SK-N-SH (cell line): ENCODE measurements around the gene PAQR6. TPM values are rescaled to one million over a fixed set of nuclear protein-coding genes. Genes with fewer than 3 reads are reported as not detected.

Experiments
- CTCF ChIA-PET: fragments of 300-600, 350-600 bp; formaldehyde crosslinking; extraction: SDS; loops from one replicate; lab custom pipeline; 2021; lab: Yijun Ruan, JAX
- POLR2A ChIA-PET: fragments of 350-600 bp; sonication (Branson Sonifier 250); formaldehyde crosslinking; extraction: SDS; loops from one replicate; lab custom pipeline; 2020; ENCODE audit warnings: antibody characterized with exemption, inconsistent platforms; lab: Yijun Ruan, JAX
- DNase-seq: peaks from one replicate; pipeline ENCODE4 v3.0.0; 2012
- H2AFZ ChIP-seq: fragments of 200-600 bp; sonication (generic); 2 replicates; pipeline ENCODE4 v1.8.1; 2016; ENCODE audit warnings: antibody characterized with exemption, mild to moderate bottlenecking, low read depth
- H3F3A ChIP-seq: fragments of 200-600 bp; sonication (generic); replicated peaks from 2 replicates; pipeline ENCODE3; 2016; ENCODE audit warnings: antibody characterized with exemption, mild to moderate bottlenecking; ENCODE audit not compliant: insufficient read depth
- H3K27ac ChIP-seq, 2 experiments: fragments of 200-500 bp in 1 of 2; fragments of 200-600 bp in 1 of 2; sonication (Bioruptor generic) in 1 of 2; sonication (generic), shearing (Covaris generic) in 1 of 2; 2 replicates each; pipeline versions ENCODE4 v1.5.1 to v1.6.1; 2014 to 2016; ENCODE audit warnings: low read depth in 2 of 2, inconsistent platforms in 1 of 2, low read length in 1 of 2, mild to moderate bottlenecking in 1 of 2, mixed read lengths in 1 of 2
- H3K27me3 ChIP-seq: fragments of 200-600 bp; sonication (generic), shearing (Covaris generic); 2 replicates; pipeline ENCODE4 v1.6.1; 2016; ENCODE audit warnings: mixed run types; ENCODE audit not compliant: insufficient read depth
- H3K36me3 ChIP-seq, 2 experiments: fragments of 200-500 bp in 1 of 2; fragments of 200-600 bp in 1 of 2; sonication (Bioruptor generic) in 1 of 2; sonication (generic) in 1 of 2; replicated peaks in 1 of 2; 2 replicates each; pipeline versions ENCODE3 to v1.5.1; 2014 to 2016; ENCODE audit warnings: low read length in 1 of 2, mild to moderate bottlenecking in 1 of 2; ENCODE audit not compliant: insufficient read depth in 2 of 2, control insufficient read depth in 1 of 2
- H3K4me1 ChIP-seq, 2 experiments: fragments of 200-500 bp in 1 of 2; fragments of 200-600 bp in 1 of 2; sonication (Bioruptor generic) in 1 of 2; sonication (generic), shearing (Covaris generic) in 1 of 2; 2 replicates each; pipeline versions ENCODE4 v1.5.1 to v1.6.1; 2014 to 2016; ENCODE audit warnings: low read depth in 1 of 2, low read length in 1 of 2, mixed run types in 1 of 2; ENCODE audit not compliant: insufficient read depth in 2 of 2, control insufficient read depth in 1 of 2
- H3K4me2 ChIP-seq: fragments of 200-600 bp; sonication (generic), shearing (Covaris generic); 2 replicates; pipeline ENCODE4 v1.6.1; 2017; ENCODE audit warnings: mixed run types
- H3K4me3 ChIP-seq, 2 experiments: fragments of 200-500 bp in 1 of 2; fragments of 200-600 bp in 1 of 2; sonication (Bioruptor generic) in 1 of 2; sonication (generic), shearing (Covaris generic) in 1 of 2; 2 replicates each; pipeline versions ENCODE4 v1.5.1 to v1.8.1; 2014 to 2016; ENCODE audit warnings: low read depth in 2 of 2, inconsistent platforms in 1 of 2, low read length in 1 of 2, mild to moderate bottlenecking in 1 of 2, mixed read lengths in 1 of 2, moderate library complexity in 1 of 2
- H3K79me2 ChIP-seq: fragments of 200-600 bp; sonication (generic); 2 replicates; pipeline ENCODE4 v1.8.1; 2017; ENCODE audit warnings: mild to moderate bottlenecking; ENCODE audit not compliant: insufficient read depth
- H3K9ac ChIP-seq: fragments of 200-600 bp; sonication (generic); 2 replicates; pipeline ENCODE4 v1.6.1; 2017; ENCODE audit warnings: mixed run types
- H3K9me2 ChIP-seq: fragments of 200-600 bp; sonication (generic); 2 replicates; pipeline ENCODE4 v1.6.1; 2017; ENCODE audit warnings: mixed run types
- H3K9me3 ChIP-seq: fragments of 200-600 bp; sonication (generic); 2 replicates; pipeline ENCODE4 v1.6.1; 2017; ENCODE audit warnings: mixed run types, mild to moderate bottlenecking, moderate library complexity
- H4K20me1 ChIP-seq: fragments of 200-600 bp; sonication (generic); 2 replicates; pipeline ENCODE4 v1.6.1; 2017; ENCODE audit warnings: mild to moderate bottlenecking, mixed run types; ENCODE audit not compliant: insufficient read depth
- CHD2 ChIP-seq: fragments of 150-350 bp; IDR thresholded peaks from 2 replicates; pipeline ENCODE4 v1.6.1; 2018; ENCODE audit warnings: low read length; ENCODE audit not compliant: partially characterized antibody
- EP300 ChIP-seq, 2 experiments: IDR thresholded peaks; 2 replicates each; pipeline versions ENCODE4 v1.4.0 to v1.6.1; 2012; ENCODE audit warnings: borderline replicate concordance in 1 of 2, low read depth in 1 of 2, low read length in 1 of 2
- EZH2phosphoT487 ChIP-seq: fragments of 200-600 bp; sonication (generic); IDR thresholded peaks from 2 replicates; pipeline ENCODE4 v1.6.1; 2017; ENCODE audit warnings: low read depth, mixed run types, mild to moderate bottlenecking, antibody characterized with exemption, moderate library complexity, borderline replicate concordance
- FOXM1 ChIP-seq: IDR thresholded peaks from 2 replicates; pipeline ENCODE4 v1.4.0; 2012; ENCODE audit warnings: low read depth, mild to moderate bottlenecking
- GABPA ChIP-seq: IDR thresholded peaks from 2 replicates; pipeline ENCODE4 v1.4.0; 2012; ENCODE audit warnings: low read depth, mild to moderate bottlenecking
- GATA2 ChIP-seq: sonication (generic); formaldehyde crosslinking; IDR thresholded peaks from 2 replicates; pipeline ENCODE4 v1.5.0; 2020; ENCODE audit warnings: mild to moderate bottlenecking, missing genetic modification reagents
- IRF3 ChIP-seq: fragments of 150-350 bp; IDR thresholded peaks from 2 replicates; pipeline ENCODE4 v1.6.1; 2016; ENCODE audit warnings: mild to moderate bottlenecking, low read depth, low read length
- MXI1 ChIP-seq: IDR thresholded peaks from 2 replicates; pipeline ENCODE4 v1.6.1; 2012; ENCODE audit warnings: mild to moderate bottlenecking, low read depth, low read length, improper control_type of control experiment
- NFIC ChIP-seq: IDR thresholded peaks from 2 replicates; pipeline ENCODE4 v1.4.0; 2012; ENCODE audit warnings: borderline replicate concordance
- NRF1 ChIP-seq: IDR thresholded peaks from 2 replicates; pipeline ENCODE4 v1.6.1; 2012; ENCODE audit warnings: low read depth, mild to moderate bottlenecking, low read length
- POLR2AphosphoS5 ChIP-seq: IDR thresholded peaks from 2 replicates; pipeline ENCODE4 v1.6.1; 2012; ENCODE audit warnings: low read depth, low read length
- RCOR1 ChIP-seq: fragments of 150-350 bp; IDR thresholded peaks from 2 replicates; pipeline ENCODE4 v1.6.1; 2017; ENCODE audit warnings: antibody characterized with exemption, low read length
- REST ChIP-seq: IDR thresholded peaks from 2 replicates; pipeline ENCODE4 v1.6.1; 2012; ENCODE audit warnings: mild to moderate bottlenecking, low read depth, low read length, moderate library complexity
- RFX5 ChIP-seq: IDR thresholded peaks from 2 replicates; pipeline ENCODE4 v1.6.1; 2012; ENCODE audit warnings: mild to moderate bottlenecking, improper control_type of control experiment, low read length
- RXRA ChIP-seq: IDR thresholded peaks from 2 replicates; pipeline ENCODE4 v1.4.0; 2012; ENCODE audit warnings: low read depth, mild to moderate bottlenecking, borderline replicate concordance
- SIN3A ChIP-seq: IDR thresholded peaks from 2 replicates; pipeline ENCODE4 v1.6.1; 2012; ENCODE audit warnings: low read depth, mild to moderate bottlenecking, low read length, moderate library complexity, borderline replicate concordance
- TCF12 ChIP-seq: IDR thresholded peaks from 2 replicates; pipeline ENCODE4 v1.4.0; 2012
- USF1 ChIP-seq: IDR thresholded peaks from 2 replicates; pipeline ENCODE4 v1.4.0; 2012; ENCODE audit warnings: low read depth, borderline replicate concordance
- ZBTB33 ChIP-seq: IDR thresholded peaks from 2 replicates; pipeline ENCODE4 v1.4.0; 2012; ENCODE audit warnings: low read depth, borderline replicate concordance
- WGBS: methylation state at CpG from one replicate; pipeline ENCODE4 v1.1.6; 2017; ENCODE audit warnings: low lambda C conversion rate; 5-methylcytosine and 5-hydroxymethylcytosine counted together
- polyA plus RNA-seq, 3 experiments: library from polyadenylated mRNA; depleted of rRNA; stranded (reverse); fragments of >200 nt; gene quantifications; 2 replicates each; pipeline ENCODE4 v1.2.3, GENCODE V29; 2012

The PAQR6 gene
- polyA plus RNA-seq, 1 of the 3 experiments (the other 2 are of a cell fraction) = 2.4 TPM

- peaks cover 14% of the 10 kb centered on the region for H3F3A ChIP-seq
- no peak overlapping the region for H3K4me2 ChIP-seq
- CTCF ChIA-PET = interaction anchor here (0.6 to 3.9 kb wide), 9 partner anchors 11 to 324 kb away, joined by 3 to 18 read pairs (median 4); no protein-coding TSS in a partner anchor
- no peaks in the 10 kb centered on the region for H3K9me2 ChIP-seq
- no peak for TF ChIP-seq GATA2
- TF ChIP-seq IRF3 = no peak
- TF ChIP-seq REST = no peak
- no peak for TF ChIP-seq FOXM1
- no peak for TF ChIP-seq NRF1
- TF ChIP-seq GABPA = no peak
- TF ChIP-seq TCF12 = no peak
- TF ChIP-seq MXI1 = no peak
- TF ChIP-seq ZBTB33 = no peak
- no peak for TF ChIP-seq POLR2AphosphoS5
- no peak for TF ChIP-seq RXRA
- no peak for TF ChIP-seq CHD2
- TF ChIP-seq RFX5 = no peak
- TF ChIP-seq USF1 = no peak
- no peak for TF ChIP-seq EZH2phosphoT487
- TF ChIP-seq SIN3A = no peak
- no peak for TF ChIP-seq NFIC
- TF ChIP-seq EP300 (IDR thresholded peaks at IDR 0.05; ENCODE audit: borderline replicate concordance in 1 of 2, low read depth in 1 of 2, low read length in 1 of 2) = no peak
- TF ChIP-seq RCOR1 = no peak
- no peak overlapping the region for H2AFZ ChIP-seq
- H4K20me1 ChIP-seq = peaks cover 31% of the 10 kb centered on the region
- POLR2A ChIA-PET = interaction anchor here (0.6 to 1.4 kb wide), 3 partner anchors 23 to 56 kb away, joined by 3 to 4 read pairs (median 4); no protein-coding TSS in a partner anchor
- H3K4me3 ChIP-seq = no peak overlapping the region
- H3K27me3 ChIP-seq = no peaks in the 10 kb centered on the region
- H3K9me3 ChIP-seq = no peaks in the 10 kb centered on the region
- no peak for DNase-seq
- peaks cover 65% of the 10 kb centered on the region for H3K79me2 ChIP-seq
- no peak overlapping the region for H3K9ac ChIP-seq
- H3K4me1 ChIP-seq = peaks cover 10 to 17% of the 10 kb centered on the region in 2 experiments; a peak in 2 of 4 replicates
- peaks cover 35 to 43% of the 10 kb centered on the region in 2 experiments for H3K36me3 ChIP-seq
- H3K27ac ChIP-seq = no peak overlapping the region
- WGBS = 98% methylated on average over 3 of the region's 3 CpGs
Measured at GRCh38 chr1:156279837-156280236, 32.0 kb upstream of the PAQR6 start.
